ENCODE data around the gene TMEM259.

The TMEM259 gene

DNA sequence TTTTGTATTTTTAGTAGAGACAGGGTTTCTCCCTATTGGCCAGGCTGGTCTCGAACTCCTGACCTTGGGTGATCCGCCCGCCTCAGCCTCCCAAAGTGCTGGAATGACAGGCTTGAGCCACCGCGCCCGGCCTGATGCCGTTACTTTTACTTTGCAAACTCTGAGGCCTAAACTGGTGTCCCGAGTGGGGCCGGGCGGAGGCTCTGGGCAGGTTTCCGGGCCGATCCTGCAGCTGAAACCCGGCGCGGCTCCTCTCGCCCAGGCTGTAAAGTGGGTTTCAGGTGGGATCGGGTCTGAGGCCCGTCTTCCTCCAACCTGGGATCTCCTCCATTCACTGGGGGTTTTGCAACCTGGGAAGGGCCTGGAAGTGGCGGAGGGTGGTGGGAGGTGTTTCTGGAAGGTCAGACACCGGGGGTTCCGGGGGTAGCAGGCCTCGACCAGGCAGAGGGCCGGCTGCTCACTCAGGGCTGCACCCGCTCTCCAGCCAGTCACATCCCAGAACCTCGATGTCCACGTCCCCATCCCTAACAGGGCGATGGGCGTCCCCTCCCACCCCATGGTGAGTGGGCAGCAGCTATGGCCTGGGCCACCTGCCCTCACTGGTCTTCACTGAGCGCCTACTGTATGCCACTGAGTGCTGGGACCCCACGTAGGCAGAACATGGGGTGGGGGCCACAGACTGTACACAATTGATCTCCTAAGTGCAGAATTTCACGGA lies 58.1 kb downstream of the TMEM259 start:
- no peak for TF ChIP-seq CTCF (IDR thresholded peaks at IDR 0.05)
- peaks cover 20% of the 10 kb centered on the region for H3K9me3 Mint-ChIP-seq
- no peaks in the 10 kb centered on the region for H3K27me3 Mint-ChIP-seq (ENCODE audit: low read depth, poor library complexity)
- no peak overlapping the region for H3K4me3 Mint-ChIP-seq
- peaks cover 45% of the 10 kb centered on the region for H3K4me1 Mint-ChIP-seq
- no peak for DNase-seq
- H3K27ac Mint-ChIP-seq = no peak overlapping the region
- peaks cover 57% of the 10 kb centered on the region for H3K36me3 Mint-ChIP-seq (ENCODE audit: low read depth)

DNA sequence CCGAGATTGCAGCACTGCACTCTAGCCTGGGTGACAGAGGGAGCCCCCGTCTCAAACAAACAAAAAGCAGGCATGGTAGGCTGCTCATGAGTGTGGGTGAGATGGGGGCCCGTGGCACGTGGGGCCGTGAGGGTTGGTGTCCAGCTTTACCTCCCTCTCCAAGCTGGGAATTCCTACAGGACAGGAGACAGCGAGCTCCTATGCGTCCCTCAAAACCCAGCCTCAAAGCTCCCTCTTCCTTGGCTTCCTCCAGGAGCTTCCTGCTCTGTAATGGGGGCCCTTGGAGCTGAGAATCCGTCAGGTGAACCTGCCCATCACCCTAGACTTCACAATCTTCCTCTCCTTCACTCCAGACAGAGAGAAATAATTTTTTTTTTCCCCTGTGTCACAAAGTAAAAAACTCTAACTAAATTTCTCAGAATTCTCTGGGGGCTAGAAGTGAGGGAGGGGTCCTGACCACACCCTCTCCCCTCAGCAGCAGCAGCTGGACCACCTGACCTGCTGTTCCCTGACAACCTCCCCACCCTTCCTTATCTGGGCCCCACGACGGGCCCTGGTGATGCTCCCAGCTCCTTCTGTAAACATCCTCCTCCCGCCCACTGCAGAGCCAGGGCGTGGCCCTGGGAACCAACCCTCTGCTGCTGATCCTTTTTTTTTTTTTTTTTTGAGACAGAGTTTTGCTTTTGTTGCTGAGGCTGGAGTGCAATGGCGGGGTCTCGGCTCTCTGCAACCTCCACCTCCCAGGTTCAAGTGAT lies 58.9 kb downstream of the TMEM259 start:
- Mint-ChIP-seq H3K27me3 (ENCODE audit: low read depth, poor library complexity) (no peaks in the 10 kb centered on the region), H3K9me3 (peaks cover 15% of the 10 kb centered on the region), H3K36me3 (ENCODE audit: low read depth) (peaks cover 49% of the 10 kb centered on the region), H3K4me1 (peaks cover 52% of the 10 kb centered on the region), H3K27ac (peak overlapping the region; percentile 71), H3K4me3 (no peak overlapping the region)
- TF ChIP-seq CTCF (IDR thresholded peaks at IDR 0.05) = no peak
- no peak for DNase-seq

DNA sequence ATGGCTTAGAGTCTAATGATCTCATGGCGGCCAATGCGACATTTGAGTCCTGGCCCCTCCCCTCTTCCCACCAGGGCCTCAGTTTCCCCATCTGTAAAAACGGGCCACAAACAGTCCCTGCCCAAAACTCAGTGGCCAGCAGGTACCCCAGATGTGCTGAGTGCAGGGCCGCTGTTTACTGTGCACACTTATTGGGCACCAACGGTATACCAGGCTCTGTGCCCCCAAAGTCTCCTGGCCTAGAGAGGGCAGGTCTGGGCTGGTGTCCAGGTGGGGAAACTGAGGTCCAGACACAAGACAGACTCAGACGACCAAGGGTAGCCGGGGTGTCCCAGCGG lies 60.4 kb downstream of the TMEM259 start:
- H3K4me3 Mint-ChIP-seq = no peak overlapping the region
- peaks cover 34% of the 10 kb centered on the region for H3K36me3 Mint-ChIP-seq (ENCODE audit: low read depth)
- peaks cover 63% of the 10 kb centered on the region for H3K4me1 Mint-ChIP-seq
- H3K9me3 Mint-ChIP-seq = peaks cover 7% of the 10 kb centered on the region
- H3K27ac Mint-ChIP-seq = no peak overlapping the region
- no peaks in the 10 kb centered on the region for H3K27me3 Mint-ChIP-seq (ENCODE audit: low read depth, poor library complexity)
- no peak for TF ChIP-seq CTCF (IDR thresholded peaks at IDR 0.05)
- no peak for DNase-seq

DNA sequence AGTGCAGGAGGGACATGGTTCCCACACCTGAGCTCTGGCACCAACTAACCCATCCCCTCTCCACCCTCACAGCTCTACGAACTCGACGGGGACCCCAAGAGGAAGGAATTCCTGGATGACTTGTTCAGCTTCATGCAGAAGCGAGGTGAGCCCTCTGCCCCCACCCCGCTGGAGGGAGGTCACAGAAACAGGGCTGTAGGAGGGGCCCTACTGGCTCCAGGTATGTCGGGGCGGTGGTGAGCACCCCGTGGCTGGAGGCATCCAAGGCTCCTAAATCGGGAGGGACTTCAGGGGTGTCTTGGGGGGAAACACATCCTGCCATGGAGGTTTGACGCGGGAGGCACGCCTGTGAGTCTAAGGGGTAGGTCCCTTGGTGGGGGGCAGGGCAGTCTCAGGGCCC lies 60.9 kb downstream of the TMEM259 start:
- peaks cover 3% of the 10 kb centered on the region for H3K9me3 Mint-ChIP-seq
- no peaks in the 10 kb centered on the region for H3K27me3 Mint-ChIP-seq (ENCODE audit: low read depth, poor library complexity)
- no peak for TF ChIP-seq CTCF (IDR thresholded peaks at IDR 0.05)
- no peak for DNase-seq
- H3K27ac Mint-ChIP-seq = no peak overlapping the region
- H3K4me1 Mint-ChIP-seq = peaks cover 66% of the 10 kb centered on the region
- peaks cover 29% of the 10 kb centered on the region for H3K36me3 Mint-ChIP-seq (ENCODE audit: low read depth)
- H3K4me3 Mint-ChIP-seq = no peak overlapping the region

Measured in nephron progenitor cell (in vitro differentiated cells).